Panc1 (cell line): ENCODE data around the gene EIPR1. TPM values are rescaled to one million over a fixed set of nuclear protein-coding genes. Genes with fewer than 3 reads are reported as not detected.

ENCODE experiments used
- ATAC-seq: fragments of 200-7000 bp; cut with Tn5 transposase; 2 replicates; pipeline ENCODE4 v1.9.1; 2020; ENCODE audit warnings: mild to moderate bottlenecking, moderate library complexity
- BruUV-seq: library from RNA; stranded (reverse); fragments of 400-500 nt; replicated peaks from 2 replicates; lab custom pipeline; 2021; lab: Mats Ljungman, UMichigan
- CTCF ChIA-PET: fragments of 300-600 bp; sonication (Branson Sonifier 250); formaldehyde crosslinking; loops from one replicate; lab custom pipeline; 2022; ENCODE audit warnings: antibody characterized with exemption; lab: Charles Lee
- POLR2A ChIA-PET: fragments of 300-600 bp; sonication (Branson Sonifier 250); formaldehyde crosslinking; loops from one replicate; lab custom pipeline; 2022; ENCODE audit warnings: antibody characterized with exemption; lab: Charles Lee
- DNase-seq: peaks from one replicate; pipeline ENCODE4 v3.0.0-alpha.2; 2010; ENCODE audit warnings: low read depth, low spot score
- H3K27ac ChIP-seq: 2 replicates; pipeline ENCODE4 v1.5.1; 2011; ENCODE audit warnings: mild to moderate bottlenecking, low read length, inconsistent platforms
- H3K27me3 ChIP-seq: fragments of 200-500 bp; sonication (Bioruptor generic); 2 replicates; pipeline ENCODE4 v1.6.0; 2014; ENCODE audit warnings: low read length, inconsistent platforms; ENCODE audit not compliant: control insufficient read depth, insufficient read depth
- H3K36me3 ChIP-seq: fragments of 200-500 bp; sonication (Bioruptor generic); 2 replicates; pipeline ENCODE4 v1.5.1; 2014; ENCODE audit warnings: inconsistent platforms, mild to moderate bottlenecking, low read length, moderate library complexity; ENCODE audit not compliant: control insufficient read depth, insufficient read depth
- H3K4me1 ChIP-seq: 2 replicates; pipeline ENCODE4 v1.5.1; 2011; ENCODE audit warnings: inconsistent platforms, mild to moderate bottlenecking, low read length, moderate library complexity; ENCODE audit not compliant: control insufficient read depth, insufficient read depth
- H3K4me3 ChIP-seq, 2 experiments: 2 replicates each; pipeline ENCODE4 v1.5.1; 2011 to 2012; ENCODE audit warnings: low read depth in 2 of 2, low read length in 2 of 2, mild to moderate bottlenecking in 2 of 2, inconsistent platforms in 1 of 2, moderate library complexity in 1 of 2
- H3K9me3 ChIP-seq: fragments of 200-500 bp; sonication (Bioruptor generic); 2 replicates; pipeline ENCODE4 v1.5.1; 2014; ENCODE audit warnings: low read depth, mild to moderate bottlenecking, inconsistent platforms, low read length, moderate library complexity; ENCODE audit not compliant: control insufficient read depth, insufficient read depth
- CTCF ChIP-seq: fragments of 450-650 bp; IDR thresholded peaks from 2 replicates; pipeline ENCODE4 v1.5.1; 2017; ENCODE audit warnings: mild to moderate bottlenecking
- POLR2AphosphoS5 ChIP-seq: IDR thresholded peaks from 2 replicates; pipeline ENCODE4 v1.6.1; 2012; ENCODE audit warnings: mild to moderate bottlenecking, low read depth, low read length, moderate library complexity
- SIN3A ChIP-seq: IDR thresholded peaks from 2 replicates; pipeline ENCODE4 v1.6.1; 2012; ENCODE audit warnings: low read depth, mild to moderate bottlenecking, low read length, moderate library complexity, borderline replicate concordance; ENCODE audit not compliant: insufficient read depth
- TCF7L2 ChIP-seq: IDR thresholded peaks from 2 replicates; pipeline ENCODE4 v1.6.1; 2011; ENCODE audit warnings: mild to moderate bottlenecking, low read depth, low read length, inconsistent platforms
- in situ Hi-C: cut with HindIII; loops from 2 replicates; pipeline ENCODE4 v1.10.0; 2016; ENCODE audit warnings: low sequenced_read_pairs, low pct_unique_long_range_greater_than_20kb
- intact Hi-C: fragments of 100-400 bp; cut with micrococcal nuclease; formaldehyde crosslinking; loops from one replicate; pipeline ENCODE4 v1.10.0; 2022; ENCODE audit not compliant: unreplicated experiment
- total RNA-seq: library from RNA; stranded (reverse); gene quantifications from one replicate; pipeline ENCODE4 v1.2.1, GENCODE V29; 2021; ENCODE audit not compliant: unreplicated experiment
- TF ChIP-seq, protein P1 (sequence below), 2 experiments: IDR thresholded peaks; 2 replicates each; pipeline ENCODE4 v1.6.1; 2011 to 2012; ENCODE audit warnings: low read depth in 2 of 2, control low read depth in 1 of 2, low read length in 1 of 2, mild to moderate bottlenecking in 1 of 2, moderate library complexity in 1 of 2; ENCODE audit not compliant: insufficient read depth in 1 of 2

EIPR1 gene
- total RNA-seq, 1 experiment from 2014 or later = 26.7 TPM

DNA sequence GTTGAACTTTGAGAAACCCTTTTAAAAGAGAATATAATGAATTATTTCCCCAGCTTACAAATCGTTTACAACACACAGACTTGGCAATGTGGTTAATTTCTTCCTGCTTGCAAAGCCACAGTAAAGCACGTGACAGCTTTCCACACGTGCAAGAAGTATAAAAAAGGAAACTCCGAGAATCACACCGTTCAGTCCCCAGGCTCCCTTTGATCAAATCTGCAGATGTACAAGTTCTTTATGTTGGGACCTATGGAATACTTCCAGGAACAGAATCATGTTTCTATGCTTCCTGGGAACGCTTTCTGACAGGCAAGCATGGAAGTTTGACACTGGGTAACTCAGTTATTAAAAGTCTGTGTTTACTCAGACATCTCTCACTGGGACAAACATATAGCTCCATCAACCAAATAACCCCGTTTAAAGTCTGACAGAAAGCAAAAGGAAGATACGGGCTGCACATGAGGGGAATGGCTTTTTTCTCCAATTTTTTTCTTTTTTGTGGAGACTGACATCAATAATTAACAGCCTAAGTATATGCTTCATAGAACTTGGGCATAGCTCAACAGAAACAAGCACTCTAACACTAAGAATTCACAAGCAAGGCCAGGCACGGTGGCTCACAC is 134.8 kb downstream of the EIPR1 start:
- intact Hi-C loops (no loop called here), in situ Hi-C loops (no loop called here)
- no peaks in the 10 kb centered on the region for H3K36me3 ChIP-seq
- H3K27me3 ChIP-seq = no peaks in the 10 kb centered on the region
- TF ChIP-seq CTCF (no peak), TCF7L2 (no peak), POLR2AphosphoS5 (no peak), SIN3A (no peak)
- TF ChIP-seq, protein P1, sequence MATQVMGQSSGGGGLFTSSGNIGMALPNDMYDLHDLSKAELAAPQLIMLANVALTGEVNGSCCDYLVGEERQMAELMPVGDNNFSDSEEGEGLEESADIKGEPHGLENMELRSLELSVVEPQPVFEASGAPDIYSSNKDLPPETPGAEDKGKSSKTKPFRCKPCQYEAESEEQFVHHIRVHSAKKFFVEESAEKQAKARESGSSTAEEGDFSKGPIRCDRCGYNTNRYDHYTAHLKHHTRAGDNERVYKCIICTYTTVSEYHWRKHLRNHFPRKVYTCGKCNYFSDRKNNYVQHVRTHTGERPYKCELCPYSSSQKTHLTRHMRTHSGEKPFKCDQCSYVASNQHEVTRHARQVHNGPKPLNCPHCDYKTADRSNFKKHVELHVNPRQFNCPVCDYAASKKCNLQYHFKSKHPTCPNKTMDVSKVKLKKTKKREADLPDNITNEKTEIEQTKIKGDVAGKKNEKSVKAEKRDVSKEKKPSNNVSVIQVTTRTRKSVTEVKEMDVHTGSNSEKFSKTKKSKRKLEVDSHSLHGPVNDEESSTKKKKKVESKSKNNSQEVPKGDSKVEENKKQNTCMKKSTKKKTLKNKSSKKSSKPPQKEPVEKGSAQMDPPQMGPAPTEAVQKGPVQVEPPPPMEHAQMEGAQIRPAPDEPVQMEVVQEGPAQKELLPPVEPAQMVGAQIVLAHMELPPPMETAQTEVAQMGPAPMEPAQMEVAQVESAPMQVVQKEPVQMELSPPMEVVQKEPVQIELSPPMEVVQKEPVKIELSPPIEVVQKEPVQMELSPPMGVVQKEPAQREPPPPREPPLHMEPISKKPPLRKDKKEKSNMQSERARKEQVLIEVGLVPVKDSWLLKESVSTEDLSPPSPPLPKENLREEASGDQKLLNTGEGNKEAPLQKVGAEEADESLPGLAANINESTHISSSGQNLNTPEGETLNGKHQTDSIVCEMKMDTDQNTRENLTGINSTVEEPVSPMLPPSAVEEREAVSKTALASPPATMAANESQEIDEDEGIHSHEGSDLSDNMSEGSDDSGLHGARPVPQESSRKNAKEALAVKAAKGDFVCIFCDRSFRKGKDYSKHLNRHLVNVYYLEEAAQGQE (IDR thresholded peaks at IDR 0.05; ENCODE audit: insufficient read depth in 1 of 2, low read depth in 2 of 2, low read length in 1 of 2) = no peak
- no TSS peak for BruUV-seq
- no peak for DNase-seq
- no peak overlapping the region for H3K4me3 ChIP-seq
- H3K9me3 ChIP-seq = no peaks in the 10 kb centered on the region
- no peak overlapping the region for H3K27ac ChIP-seq
- POLR2A ChIA-PET = no interaction called here
- H3K4me1 ChIP-seq = no peaks in the 10 kb centered on the region
- ATAC-seq = no peak
- CTCF ChIA-PET = no interaction called here

- intact Hi-C loops = no loop called here
- CTCF ChIA-PET = no interaction called here
- Histone ChIP-seq H3K9me3 (no peaks in the 10 kb centered on the region), H3K27ac (no peak overlapping the region), H3K27me3 (no peaks in the 10 kb centered on the region), H3K36me3 (no peaks in the 10 kb centered on the region), H3K4me3 (no peak overlapping the region), H3K4me1 (no peaks in the 10 kb centered on the region)
- ATAC-seq (no peak), DNase-seq (no peak)
- no peak for TF ChIP-seq SIN3A
- no peak for TF ChIP-seq CTCF
- TF ChIP-seq POLR2AphosphoS5 = no peak
- TF ChIP-seq TCF7L2 = no peak
- TF ChIP-seq, protein P1 (IDR thresholded peaks at IDR 0.05; ENCODE audit: insufficient read depth in 1 of 2, low read depth in 2 of 2, low read length in 1 of 2) = no peak
- in situ Hi-C loops = no loop called here
- no TSS peak for BruUV-seq
- POLR2A ChIA-PET = interaction anchor here (0.7 kb wide), 1 partner anchor 26 kb away, joined by 7 read pairs; no protein-coding TSS in a partner anchor
These were observed 135.5 kb downstream of the EIPR1 start for GRCh38 chr2:3241971-3242746.
